RKO (cell line): ENCODE measurements around the gene HES7.

Experiments
- DNase-seq: peaks from one replicate; pipeline ENCODE4 v3.0.0-alpha.2; 2016; ENCODE audit warnings: low spot score

Gene HES7

DNA sequence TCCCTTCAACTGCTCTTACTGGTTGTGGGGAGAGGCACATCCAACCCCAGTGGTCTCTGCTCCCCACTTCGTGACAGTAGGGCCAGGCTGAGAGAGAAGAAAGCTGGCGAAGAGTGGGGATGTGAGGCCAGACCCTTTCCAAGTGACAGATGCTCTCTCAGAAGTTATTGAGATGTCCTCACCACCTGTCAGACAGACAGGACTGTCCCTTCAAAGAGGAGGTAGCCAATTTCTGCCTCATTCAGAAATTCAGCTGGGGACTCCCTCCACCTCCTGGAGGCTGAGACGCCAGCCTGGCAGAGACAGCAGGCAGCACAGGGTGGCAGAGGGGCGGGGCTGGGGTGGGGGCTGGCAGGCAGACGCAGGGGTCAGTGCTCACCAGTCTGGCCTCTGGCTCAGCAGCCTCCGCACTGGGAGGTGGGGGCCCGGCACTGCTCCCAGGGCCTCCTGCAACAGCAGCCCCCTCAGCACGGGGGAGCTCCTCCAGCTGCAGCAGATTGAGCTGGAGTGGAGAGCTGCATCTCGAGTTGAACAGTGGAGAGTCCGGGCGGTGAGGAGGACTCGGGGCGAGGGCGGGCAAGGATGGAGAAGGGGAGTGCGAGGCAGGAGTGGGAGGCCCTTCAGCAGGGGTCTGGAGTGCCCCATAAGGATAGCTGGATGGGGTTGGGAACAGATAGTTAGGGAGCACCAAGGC is 19.1 kb upstream of the HES7 start:
- no peak for DNase-seq

DNA sequence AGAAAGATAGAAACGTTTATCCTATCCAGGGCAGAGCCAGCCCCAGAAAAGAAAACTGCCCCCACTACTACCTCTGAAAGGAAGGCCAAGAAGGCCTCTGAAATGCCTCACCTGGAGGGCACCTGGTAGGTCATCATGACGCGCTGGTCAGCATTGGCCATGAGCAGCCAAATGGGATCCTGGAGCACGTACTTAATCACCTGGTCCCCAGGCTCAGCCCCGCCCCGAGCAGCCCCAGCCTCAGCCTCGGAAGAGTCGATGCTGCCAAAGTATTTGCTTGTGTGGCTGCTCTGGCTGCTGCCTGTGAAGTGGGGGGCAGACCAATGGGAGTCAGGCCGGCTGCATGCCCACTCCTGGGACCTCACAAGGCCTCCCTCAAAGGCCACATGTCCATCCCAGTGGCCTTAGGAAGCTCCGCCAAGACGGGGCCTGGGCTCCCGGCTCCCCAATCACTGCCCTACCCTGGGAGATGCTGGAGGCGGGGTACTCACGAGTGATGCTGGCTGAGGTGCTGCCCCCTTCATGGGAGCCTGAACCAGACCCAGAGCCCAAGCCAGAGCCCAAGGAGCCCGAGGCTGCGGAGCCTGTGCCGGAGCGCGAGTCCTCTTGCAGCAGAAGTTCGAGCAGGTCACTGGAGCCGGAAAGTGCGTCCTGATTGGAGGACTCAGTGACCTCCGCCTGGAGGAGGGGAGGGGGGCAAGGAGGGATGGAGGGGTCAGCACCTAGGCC is 18.4 kb upstream of the HES7 start:
- DNase-seq, result no peak

DNA sequence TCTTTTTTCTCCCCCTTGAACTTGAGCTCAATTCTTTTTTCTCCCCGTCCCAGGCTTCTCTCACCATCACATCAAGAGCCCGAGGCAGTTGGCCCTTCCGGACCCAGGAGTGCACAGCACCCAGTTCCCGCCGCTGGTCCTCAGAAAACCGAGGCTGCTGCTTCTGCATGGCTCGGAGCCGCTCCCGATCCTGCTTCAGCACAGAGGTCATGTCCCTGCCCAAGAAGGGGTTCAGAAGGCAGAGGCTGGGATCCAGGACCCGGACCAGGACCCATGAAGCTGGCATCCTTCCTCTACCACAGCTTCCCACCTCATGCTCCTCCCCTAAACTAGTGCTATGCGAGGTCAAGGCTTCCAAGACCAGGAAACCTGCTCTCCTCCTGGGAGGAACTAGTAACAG is 17.8 kb upstream of the HES7 start:
- DNase-seq, result no peak

DNA sequence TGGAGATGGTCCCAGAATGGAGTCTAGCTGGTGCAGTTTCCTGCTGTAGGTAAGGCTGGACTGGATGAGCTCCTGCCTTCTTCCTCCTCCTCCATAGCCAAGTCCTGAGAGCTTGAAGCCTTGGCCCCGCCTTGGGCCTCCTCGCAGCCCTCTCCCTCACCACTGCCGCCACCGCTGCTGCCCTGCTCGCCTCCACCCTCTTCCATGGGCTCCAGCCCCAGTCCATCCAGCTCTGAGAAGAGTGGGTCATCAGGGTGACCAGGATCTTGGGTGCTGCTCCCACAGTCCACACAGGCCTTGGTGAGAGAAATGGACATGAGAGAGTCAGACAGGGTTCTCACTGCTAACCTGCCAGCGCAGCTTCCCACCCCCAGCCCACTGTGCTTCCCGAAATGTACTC is 17.1 kb upstream of the HES7 start:
- DNase-seq, result no peak

DNA sequence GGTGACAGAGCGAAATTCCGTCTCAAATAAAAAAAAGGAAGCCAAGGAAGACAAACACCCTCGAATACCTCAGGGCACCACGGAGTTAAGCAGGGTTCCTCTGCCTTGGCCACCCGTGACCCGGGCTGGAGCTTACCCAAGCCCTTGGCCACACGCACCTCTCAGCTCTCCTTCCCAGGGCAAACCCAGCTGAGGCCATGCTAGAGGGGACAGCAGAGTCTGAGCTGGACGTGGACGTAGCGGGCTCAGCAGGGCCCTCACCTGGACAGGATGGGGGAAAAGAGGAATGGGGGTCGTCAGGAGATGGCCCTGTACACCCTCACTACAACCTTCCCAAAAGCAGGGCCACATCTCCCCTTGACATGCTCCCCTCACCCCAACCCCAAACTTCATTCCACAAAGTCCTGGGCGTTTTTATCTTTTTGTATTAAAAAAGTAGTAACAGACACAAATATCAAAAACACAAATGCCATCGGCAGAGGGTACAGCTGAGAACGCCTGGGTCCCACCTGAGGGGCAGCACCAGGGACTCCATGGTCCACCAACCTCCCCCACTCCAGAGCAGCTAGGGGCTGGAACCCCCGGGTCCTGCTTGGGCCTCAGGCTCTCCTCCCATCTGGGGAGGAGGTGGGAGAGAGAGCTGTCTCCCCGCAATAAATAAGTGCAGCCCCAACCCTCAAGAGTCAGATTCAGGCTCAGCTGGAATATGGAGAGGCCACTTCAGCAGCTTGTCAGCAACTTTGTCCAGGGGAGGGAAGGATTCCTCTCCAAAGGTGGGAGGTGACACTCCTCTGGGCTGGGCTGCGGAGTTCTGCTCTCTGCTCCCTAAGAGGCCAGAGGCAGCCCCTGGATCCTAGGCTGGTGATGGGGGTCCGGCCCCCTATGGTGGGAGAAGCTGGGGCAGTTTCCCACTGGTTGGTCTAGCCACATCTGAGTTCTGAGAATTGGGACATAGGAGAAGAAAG is 16.4 kb upstream of the HES7 start:
- no peak for DNase-seq

GRCh38 chr17:8138672-8139371 is 14.9 kb upstream of the HES7 start:
- peak; percentile 97 for DNase-seq

DNA sequence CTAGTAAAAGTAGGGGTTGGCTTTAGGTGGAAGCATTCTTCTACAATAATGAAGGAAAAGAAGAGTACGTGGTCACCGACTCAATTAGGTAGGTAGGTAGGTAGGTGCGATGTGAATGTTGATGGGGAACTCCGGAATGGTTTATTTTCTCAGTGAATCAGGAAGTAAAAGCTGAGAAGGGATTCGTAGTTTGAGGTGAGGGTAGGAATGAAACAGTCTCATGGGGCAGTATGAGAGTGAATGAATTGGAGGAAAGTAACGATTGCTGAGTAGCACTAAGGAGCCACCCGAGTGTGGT is 14.4 kb upstream of the HES7 start:
- DNase-seq, result no peak

GRCh38 chr17:8137645-8138373 is 13.9 kb upstream of the HES7 start:
- DNase-seq, result no peak

DNA sequence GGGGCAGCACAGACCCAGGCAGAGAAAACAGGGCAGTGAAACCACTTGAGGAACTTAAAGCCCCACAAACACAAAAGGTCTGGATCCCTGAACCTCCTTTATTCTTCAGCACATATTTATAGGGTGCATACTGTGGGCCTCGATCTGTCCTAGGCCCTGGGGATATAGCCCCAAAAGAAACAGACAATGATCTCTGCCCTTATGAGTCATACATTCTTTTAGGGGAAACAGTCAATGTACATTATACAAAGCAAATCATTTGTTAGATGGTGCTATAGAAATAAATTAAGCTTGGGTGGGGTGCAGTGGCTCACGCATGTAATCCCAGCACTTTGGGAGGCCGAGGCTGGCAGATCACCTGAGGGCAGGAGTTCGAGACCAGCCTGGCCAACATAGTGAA is 10.0 kb upstream of the HES7 start:
- no peak for DNase-seq

DNA sequence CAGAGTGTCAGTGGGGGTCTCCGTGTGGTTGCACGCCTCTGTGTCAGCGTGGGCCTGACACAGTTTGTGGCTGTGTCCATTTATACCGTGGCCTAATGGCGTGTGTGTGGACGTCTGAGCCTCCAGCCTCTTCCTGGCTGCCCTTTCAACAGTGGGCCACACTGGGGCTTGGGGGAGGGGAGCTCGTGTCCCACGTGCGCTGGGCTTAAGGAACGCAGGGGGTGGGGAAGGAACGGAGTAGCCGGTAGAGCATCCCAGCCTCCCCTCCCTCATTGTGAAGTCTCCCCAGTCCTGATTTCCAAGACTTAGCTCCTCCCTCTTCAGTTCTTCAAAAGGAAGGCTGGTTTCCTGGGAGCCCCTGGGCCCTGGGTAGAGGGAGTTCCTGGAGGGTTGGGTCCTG is 9.5 kb upstream of the HES7 start:
- no peak for DNase-seq

DNA sequence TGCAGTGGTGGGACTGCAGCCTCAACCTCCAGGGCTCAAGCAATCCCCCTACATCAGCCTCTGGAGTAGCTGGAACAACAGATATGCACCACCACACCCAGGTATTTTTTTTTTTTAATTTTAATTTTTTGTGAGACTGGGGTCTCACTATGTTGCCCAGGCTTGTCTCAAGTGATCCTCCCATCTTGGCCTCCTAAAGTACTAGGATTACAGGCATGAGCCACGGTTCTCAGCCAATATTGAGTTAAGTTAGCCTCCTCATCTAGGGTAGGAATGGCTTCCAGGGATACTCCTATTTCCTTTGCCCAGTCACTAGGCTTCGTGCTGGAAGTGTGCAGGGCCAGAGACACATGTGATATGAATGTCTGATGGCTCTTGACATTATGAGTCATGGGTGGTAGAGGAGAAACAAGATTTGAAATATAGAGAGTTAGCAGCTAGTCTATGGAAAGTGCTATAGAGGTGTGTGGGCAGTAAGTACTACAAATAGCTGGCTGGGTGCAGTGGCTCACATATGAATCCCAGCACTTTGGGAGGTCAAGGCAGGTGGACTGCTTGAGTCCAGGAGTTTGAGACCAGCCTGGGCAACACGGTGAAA is 8.0 kb upstream of the HES7 start:
- peak; percentile 69 for DNase-seq

DNA sequence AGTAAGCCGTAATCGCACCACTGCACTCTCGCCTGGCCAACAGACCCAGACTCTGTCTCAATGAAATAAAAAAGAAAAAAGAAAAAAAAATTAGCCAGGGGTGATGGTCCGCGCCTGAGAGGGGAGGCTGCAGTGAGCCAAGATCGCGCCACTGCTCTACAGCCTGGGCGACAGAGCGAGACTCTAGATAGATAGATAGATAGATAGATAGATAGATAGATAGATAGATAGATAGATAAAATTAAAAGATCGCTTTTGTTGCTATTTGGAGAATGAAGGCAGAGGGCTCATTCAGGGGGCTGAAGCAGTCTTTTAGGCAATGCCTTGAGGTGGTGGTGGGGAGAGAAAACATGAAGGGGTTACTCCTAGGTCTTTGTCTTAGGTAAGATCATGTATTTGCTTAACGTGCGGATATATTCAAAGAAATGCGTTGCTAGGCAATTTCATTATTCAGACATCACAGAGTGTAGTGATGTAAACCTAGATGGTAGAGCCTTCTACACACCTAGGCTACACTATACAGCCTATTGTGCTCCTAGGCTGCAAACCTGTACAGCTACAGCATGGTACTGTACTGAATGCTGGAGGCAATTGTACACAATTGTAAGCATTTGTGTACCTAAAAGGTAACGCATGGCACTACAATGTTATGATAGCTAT is 4.3 kb upstream of the HES7 start:
- DNase-seq, result no peak

DNA sequence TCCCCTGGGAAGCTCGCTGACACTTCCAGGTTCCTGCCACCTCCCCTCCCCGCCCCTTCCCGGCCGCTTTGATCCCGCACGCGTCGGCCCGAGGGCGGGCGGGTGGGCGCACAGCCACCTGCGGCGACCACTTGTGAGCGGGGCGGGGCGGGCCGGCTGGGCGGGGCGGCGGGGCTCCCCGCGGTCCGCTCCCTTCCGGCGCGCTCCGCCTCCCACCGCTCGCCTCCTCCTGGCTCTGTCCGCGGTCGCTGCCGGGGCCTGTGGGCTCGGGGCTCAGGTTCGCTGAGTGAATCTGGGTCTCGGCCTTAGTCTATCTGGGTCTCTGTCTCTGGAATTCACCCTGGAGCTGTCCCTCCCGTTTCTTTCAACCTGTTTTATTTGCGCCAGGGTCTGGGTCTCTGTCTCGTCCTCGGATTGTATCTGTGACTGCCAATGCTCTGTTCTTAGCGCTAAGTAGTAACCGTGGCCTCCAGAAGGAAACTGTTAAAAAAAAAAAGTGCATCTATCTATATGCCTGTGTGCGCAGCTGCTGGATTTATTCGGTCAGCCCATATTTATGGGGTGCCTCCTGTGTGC is 2.7 kb upstream of the HES7 start:
- DNase-seq, result peak; percentile 82

DNA sequence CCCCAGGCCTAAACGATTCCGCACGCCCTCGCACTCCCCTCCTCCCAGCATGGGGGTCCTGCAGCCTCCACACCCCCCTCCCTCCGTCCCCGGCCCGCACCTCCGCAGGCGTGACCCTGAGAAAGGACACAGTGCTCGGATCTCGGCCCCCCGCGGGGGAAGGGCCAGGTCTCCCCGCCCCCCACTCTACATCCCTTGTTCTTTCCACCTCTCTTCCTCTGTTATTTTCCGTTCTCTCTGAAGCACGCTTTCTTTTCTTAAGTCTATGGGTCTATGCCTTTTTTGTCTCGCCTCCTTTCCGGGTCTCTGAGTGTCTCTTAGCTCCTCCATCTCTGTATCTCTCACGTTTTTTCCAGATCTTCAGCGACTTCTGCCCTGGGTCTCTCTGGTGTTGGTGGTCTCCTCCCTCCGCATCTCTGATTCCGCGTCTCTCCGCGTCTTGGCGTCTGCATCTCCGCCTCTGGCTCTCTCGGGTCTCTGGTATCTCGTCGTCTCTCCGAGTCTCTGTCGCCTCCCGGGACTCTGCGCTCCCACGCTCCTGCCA is 2.1 kb upstream of the HES7 start:
- peak; percentile 72 for DNase-seq

- peak; percentile 86 for DNase-seq
Measured at GRCh38 chr17:8125154-8125946, 1.4 kb upstream of the HES7 start.

DNA sequence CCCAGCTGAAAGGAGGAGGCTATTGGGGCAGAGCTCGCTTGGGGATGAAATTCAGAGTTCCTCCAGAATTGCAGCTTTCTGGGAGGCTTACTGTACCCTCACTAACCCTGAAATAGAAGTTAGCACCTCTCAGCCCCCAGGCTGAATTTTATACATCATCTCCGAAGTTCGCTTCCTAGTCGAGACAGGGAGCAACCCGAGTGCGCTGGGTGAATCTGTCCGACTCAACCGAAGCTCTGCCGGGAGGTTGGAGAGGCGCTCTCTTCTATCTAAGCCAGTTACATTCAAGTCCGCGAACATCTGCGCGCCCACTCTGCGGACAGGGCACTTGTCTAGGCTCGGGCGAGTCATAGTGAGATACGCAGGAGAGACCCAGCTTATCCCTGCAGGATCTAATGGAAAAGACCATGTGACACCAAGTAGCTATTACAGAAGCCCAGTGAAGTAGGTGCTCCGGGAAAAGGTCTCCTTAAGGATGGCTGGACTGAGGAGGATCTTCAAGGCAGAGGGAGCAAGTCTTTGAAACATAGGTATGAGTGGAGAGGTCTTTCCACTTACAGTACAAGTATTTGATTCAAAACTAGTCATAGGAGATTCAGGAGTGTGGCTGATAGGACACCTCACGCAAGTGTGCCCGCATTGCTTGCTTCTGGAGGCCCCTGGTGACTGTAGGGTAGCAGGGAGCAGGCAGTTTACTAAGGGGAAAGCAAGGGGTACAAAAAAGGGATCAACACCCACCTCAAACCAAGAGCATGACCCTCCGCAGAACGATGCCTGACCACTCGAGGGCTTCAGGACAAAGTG is 646 bp upstream of the HES7 start:
- DNase-seq, result peak; percentile 74

DNA sequence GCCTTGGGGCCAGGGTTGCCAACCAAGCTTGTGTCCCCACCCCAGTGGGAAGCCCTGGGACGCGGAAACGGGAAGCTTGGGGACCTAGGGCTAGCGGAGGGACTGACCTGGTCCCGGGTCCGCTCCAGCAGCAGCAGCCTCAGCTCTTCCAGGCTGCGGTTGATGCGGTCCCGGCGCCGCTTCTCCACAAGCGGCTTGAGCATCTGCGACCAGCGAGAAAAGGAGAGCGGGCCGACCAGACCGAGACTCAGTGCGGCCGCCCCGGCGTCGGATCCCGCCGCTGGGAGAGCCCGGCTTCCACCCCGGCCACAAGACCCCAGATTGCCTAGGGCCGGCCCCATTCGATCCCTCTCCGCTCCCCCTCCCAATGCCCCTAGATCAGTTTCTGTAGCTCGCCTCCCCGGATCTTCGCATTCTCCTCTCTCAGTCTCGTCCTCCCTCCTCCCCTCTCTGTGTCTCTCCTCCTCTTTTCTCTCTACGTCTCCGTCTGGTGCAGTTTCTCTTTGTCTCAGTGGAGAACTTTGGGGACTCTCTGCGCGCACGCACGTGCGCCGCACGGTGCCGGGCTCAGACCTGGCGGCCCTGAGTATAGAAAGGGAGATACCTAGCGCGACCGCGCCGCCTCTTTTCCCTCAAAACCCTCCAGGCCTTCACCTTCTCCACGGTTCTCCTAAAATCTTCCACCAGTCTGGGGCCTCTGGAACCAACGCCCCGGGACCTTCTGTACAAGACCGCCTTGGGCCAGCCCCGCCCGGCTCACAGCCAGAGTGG is 797 bp downstream of the HES7 start:
- peak; percentile 41 for DNase-seq
